ENCODE measurements around the gene IL17RC. TPM values are rescaled to one million over a fixed set of nuclear protein-coding genes. Genes with fewer than 3 reads are reported as not detected.
A peak's percentile ranks its signal among the peaks of the same experiment; 100 is the strongest.
"Not testable (repeated sequence)": the region's sequence is repeated elsewhere in the genome, so short reads cannot be mapped to it uniquely, and the experiment has no call there.

Gene IL17RC
- total RNA-seq, 4 donors from 2014 or later, result 14.8 to 67.3 (median 47.2) TPM

DNA sequence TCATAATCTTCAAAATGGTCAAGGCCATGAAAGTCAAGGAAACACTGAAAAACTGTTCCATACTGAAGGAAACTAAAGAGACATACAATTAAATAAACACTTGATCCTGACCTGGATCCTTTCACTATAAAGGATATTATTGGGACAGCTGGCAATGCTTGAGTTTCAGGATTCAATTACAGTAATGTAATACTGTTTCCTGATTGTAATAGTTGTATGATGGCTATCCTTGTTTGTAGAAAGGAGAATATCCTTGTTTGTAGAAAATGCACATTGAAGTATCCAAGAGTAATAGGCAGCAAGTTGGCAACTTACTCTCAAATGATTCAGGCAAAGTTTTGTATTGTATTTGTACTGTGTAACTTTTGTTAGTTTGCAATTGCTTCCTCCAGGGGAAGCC lies 41.5 kb upstream of the IL17RC start:
- Histone ChIP-seq H3K27ac (peak overlapping the region in 1 of 4 donors; percentile 4), H3K4me3 (no peak overlapping the region), H3K4me1 (peaks cover 5 to 7% of the 10 kb centered on the region in 2 donors), H3K9me3 (no peaks in the 10 kb centered on the region), H3K27me3 (no peaks in the 10 kb centered on the region), H3K36me3 (no peaks in the 10 kb centered on the region)
- ATAC-seq (peak in 1 of 2 donors; percentile 63), DNase-seq (no peak)
- TF ChIP-seq, protein P1, sequence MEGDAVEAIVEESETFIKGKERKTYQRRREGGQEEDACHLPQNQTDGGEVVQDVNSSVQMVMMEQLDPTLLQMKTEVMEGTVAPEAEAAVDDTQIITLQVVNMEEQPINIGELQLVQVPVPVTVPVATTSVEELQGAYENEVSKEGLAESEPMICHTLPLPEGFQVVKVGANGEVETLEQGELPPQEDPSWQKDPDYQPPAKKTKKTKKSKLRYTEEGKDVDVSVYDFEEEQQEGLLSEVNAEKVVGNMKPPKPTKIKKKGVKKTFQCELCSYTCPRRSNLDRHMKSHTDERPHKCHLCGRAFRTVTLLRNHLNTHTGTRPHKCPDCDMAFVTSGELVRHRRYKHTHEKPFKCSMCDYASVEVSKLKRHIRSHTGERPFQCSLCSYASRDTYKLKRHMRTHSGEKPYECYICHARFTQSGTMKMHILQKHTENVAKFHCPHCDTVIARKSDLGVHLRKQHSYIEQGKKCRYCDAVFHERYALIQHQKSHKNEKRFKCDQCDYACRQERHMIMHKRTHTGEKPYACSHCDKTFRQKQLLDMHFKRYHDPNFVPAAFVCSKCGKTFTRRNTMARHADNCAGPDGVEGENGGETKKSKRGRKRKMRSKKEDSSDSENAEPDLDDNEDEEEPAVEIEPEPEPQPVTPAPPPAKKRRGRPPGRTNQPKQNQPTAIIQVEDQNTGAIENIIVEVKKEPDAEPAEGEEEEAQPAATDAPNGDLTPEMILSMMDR (IDR thresholded peaks at IDR 0.05 in 4 of 5, conservative IDR thresholded peaks at IDR 0.05 in 1 of 5), result no peak
- no peak for TF ChIP-seq POLR2A (IDR thresholded peaks at IDR 0.05)
- in situ Hi-C loops (cut with MboI; ENCODE audit: low sequenced_read_pairs in 4 of 4) (no loop called here), intact Hi-C loops (cut with DNase I; ENCODE audit: low total_unique reads) (no loop called here)

DNA sequence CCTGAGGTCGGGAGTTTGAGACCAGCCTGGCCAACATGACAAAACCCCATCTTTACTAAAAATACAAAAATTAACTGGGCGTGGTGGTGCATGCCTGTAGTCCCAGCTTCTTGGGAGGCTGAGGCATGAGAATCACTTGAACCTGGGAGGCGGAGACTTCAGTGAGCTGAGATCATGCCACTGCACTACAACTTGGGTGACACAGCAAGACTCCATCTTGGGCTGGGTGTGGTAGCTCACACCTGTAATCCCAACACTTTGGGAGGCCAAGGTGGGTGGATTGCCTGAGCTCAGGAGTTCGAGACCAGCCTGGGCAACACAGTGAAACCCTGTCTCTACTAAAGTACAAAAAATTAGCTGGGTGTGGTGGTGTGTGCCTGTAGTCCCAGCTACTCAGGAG lies 40.6 kb upstream of the IL17RC start:
- H3K4me3 ChIP-seq; in situ Hi-C loops (cut with MboI; ENCODE audit: low sequenced_read_pairs in 4 of 4); H3K27me3 ChIP-seq; intact Hi-C loops (cut with DNase I; ENCODE audit: low total_unique reads); H3K27ac ChIP-seq; DNase-seq; H3K4me1 ChIP-seq; ATAC-seq; H3K36me3 ChIP-seq; H3K9me3 ChIP-seq: not testable (repeated sequence)

DNA sequence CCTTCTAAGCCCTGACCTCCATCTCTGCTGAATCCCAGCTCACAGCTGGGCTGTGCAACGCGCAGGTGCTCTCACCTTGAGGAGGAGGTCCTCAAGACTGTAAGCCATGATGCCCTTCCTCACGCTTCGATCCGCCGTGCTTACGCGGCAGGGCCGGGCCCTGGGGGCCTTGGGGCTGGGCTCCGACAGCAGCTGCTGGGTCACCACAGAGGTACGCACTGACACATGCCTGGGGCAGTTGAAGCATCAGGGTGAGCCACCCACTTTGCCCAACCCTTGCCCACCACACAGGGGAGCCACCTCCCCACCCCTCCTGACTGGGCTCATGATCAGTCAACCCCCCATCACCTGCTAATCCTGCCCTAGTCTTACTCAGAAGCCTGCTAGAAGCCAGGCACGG lies 39.9 kb upstream of the IL17RC start:
- no peak for ATAC-seq
- H3K27me3 ChIP-seq, result no peaks in the 10 kb centered on the region

GRCh38 chr3:9878700-9879099 lies 38.2 kb upstream of the IL17RC start:
- peak; percentile 36 to 65 for ATAC-seq
- DNase-seq, result peak in 1 of 2 donors; percentile 51
- no peaks in the 10 kb centered on the region for H3K9me3 ChIP-seq
- H3K27ac ChIP-seq, result no peak overlapping the region
- H3K4me3 ChIP-seq, result no peak overlapping the region
- TF ChIP-seq, protein P1 (IDR thresholded peaks at IDR 0.05 in 4 of 5, conservative IDR thresholded peaks at IDR 0.05 in 1 of 5), result no peak
- TF ChIP-seq POLR2A (IDR thresholded peaks at IDR 0.05), result no peak
- H3K27me3 ChIP-seq, result no peaks in the 10 kb centered on the region
- in situ Hi-C loops (cut with MboI; ENCODE audit: low sequenced_read_pairs in 4 of 4), result no loop called here
- H3K4me1 ChIP-seq, result peaks cover 5 to 7% of the 10 kb centered on the region in 2 donors
- intact Hi-C loops (cut with DNase I; ENCODE audit: low total_unique reads), result no loop called here
- no peaks in the 10 kb centered on the region for H3K36me3 ChIP-seq

More for the DNA sequence above, 39.9 kb upstream of the IL17RC start:
- intact Hi-C loops (cut with DNase I; ENCODE audit: low total_unique reads) (no loop called here), in situ Hi-C loops (cut with MboI; ENCODE audit: low sequenced_read_pairs in 4 of 4) (no loop called here)
- Histone ChIP-seq H3K9me3 (no peaks in the 10 kb centered on the region), H3K36me3 (no peaks in the 10 kb centered on the region), H3K4me3 (no peak overlapping the region), H3K27ac (no peak overlapping the region), H3K4me1 (peaks cover 5 to 7% of the 10 kb centered on the region in 2 donors)
- no peak for DNase-seq
- TF ChIP-seq POLR2A (IDR thresholded peaks at IDR 0.05), result no peak
- TF ChIP-seq, protein P1 (IDR thresholded peaks at IDR 0.05 in 4 of 5, conservative IDR thresholded peaks at IDR 0.05 in 1 of 5), result no peak

DNA sequence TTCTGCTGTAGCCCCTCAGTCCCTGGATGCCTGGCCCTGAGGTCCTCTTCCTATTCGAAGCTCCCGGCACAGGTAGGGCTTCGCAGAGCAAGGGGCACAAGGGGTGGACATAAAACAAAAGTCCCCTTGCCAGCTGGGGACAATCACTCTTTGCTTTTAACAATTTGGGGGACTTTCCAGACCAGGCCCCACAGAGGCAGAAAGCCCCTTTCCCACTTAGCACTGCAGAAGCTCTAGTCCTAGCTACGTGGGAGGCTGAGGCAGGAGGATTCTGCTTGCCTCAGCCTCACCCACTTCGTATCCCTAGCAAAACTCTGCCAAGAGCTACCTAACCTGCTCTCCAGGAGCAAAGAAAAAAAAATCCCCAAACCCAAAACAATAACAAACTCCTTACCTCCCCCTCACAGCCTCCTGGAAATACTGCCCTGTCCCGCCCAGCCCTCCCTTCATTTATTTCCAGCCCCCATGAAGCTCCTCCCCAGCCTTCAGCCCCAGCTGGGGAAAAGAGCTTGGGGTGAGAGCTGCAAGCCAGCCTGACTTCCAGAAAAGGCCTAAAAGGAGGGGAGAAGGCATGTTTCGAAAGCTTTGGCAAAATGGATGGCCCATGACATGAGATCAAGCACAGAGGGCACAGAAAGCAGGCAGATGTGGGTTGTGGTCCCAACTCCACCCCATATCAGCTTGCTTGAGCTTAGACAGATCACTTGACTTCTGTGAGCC lies 36.9 kb upstream of the IL17RC start, which contains the start of gene CIDEC:
TSS of gene CIDEC (minus strand) at position 424 of the 720 bp plus-strand sequence. CDS start 1,767 bp downstream, outside the sequence.
- TF ChIP-seq, protein P1 (IDR thresholded peaks at IDR 0.05 in 4 of 5, conservative IDR thresholded peaks at IDR 0.05 in 1 of 5), result no peak
- Histone ChIP-seq H3K27ac (no peak within 1 kb of the TSS), H3K27me3 (no peaks in the 10 kb centered on the region), H3K4me3 (no peak within 1 kb of the TSS), H3K4me1 (peaks cover 5 to 7% of the 10 kb centered on the region in 2 donors), H3K9me3 (no peaks in the 10 kb centered on the region), H3K36me3 (no peaks in the 10 kb centered on the region)
- in situ Hi-C loops (cut with MboI; ENCODE audit: low sequenced_read_pairs in 4 of 4) (no loop called here), intact Hi-C loops (cut with DNase I; ENCODE audit: low total_unique reads) (no loop called here)
- ATAC-seq (no peak), DNase-seq (no peak)
